Activated CD8-positive, alpha-beta T cell treated with anti-CD3 and anti-CD28 coated beads for 36 hours (primary cell): Measurements from ENCODE around the gene RYR2. TPM values are rescaled to one million over a fixed set of nuclear protein-coding genes. Genes with fewer than 3 reads are reported as not detected.

Source experiments
- ATAC-seq: fragments of 200-7000 bp; cut with Tn5 transposase; one replicate; pipeline ENCODE4 v1.10.0; 2021; ENCODE audit warnings: mild to moderate bottlenecking, moderate library complexity
- CTCF ChIA-PET: fragments of 350-600 bp; sonication (Branson Sonifier 250); formaldehyde crosslinking; loops from one replicate; lab custom pipeline; 2021; ENCODE audit warnings: antibody characterized with exemption; lab: Charles Lee
- POLR2A ChIA-PET: fragments of 350-600 bp; sonication (Branson Sonifier 250); formaldehyde crosslinking; loops from one replicate; lab custom pipeline; 2021; ENCODE audit warnings: antibody characterized with exemption; lab: Charles Lee
- DNase-seq: peaks from one replicate; pipeline ENCODE4 v3.0.0-alpha.2; 2020
- H3K27ac Mint-ChIP-seq: one replicate; pipeline ENCODE4 v1.8.0; 2021; ENCODE audit warnings: mild to moderate bottlenecking, mixed read lengths
- H3K27me3 Mint-ChIP-seq: one replicate; pipeline ENCODE4 v1.8.0; 2021; ENCODE audit warnings: mixed read lengths
- H3K36me3 Mint-ChIP-seq: one replicate; pipeline ENCODE4 v1.8.0; 2021; ENCODE audit warnings: low read depth, mixed read lengths
- H3K4me1 Mint-ChIP-seq: one replicate; pipeline ENCODE4 v1.8.0; 2021; ENCODE audit warnings: low read depth, mixed read lengths
- H3K4me3 Mint-ChIP-seq: one replicate; pipeline ENCODE4 v1.8.0; 2021; ENCODE audit warnings: mild to moderate bottlenecking, moderate library complexity, mixed read lengths
- H3K9me3 Mint-ChIP-seq: one replicate; pipeline ENCODE4 v1.8.0; 2021; ENCODE audit warnings: mixed read lengths
- intact Hi-C: fragments of 100-400 bp; cut with micrococcal nuclease; formaldehyde crosslinking; loops from one replicate; pipeline ENCODE4 v1.10.0; 2022
- total RNA-seq, 2 experiments: library from RNA; stranded (reverse); gene quantifications; one replicate each; pipeline ENCODE4 v1.2.3, GENCODE V29; 2021
- TF ChIP-seq, protein P1 (sequence below): fragments of 200-600 bp; IDR thresholded peaks from one replicate; pipeline ENCODE4 v1.8.0; 2022; ENCODE audit warnings: antibody characterized with exemption, mild to moderate bottlenecking

RYR2 gene
- total RNA-seq, 2 experiments from 2014 or later = 0.02 TPM

DNA sequence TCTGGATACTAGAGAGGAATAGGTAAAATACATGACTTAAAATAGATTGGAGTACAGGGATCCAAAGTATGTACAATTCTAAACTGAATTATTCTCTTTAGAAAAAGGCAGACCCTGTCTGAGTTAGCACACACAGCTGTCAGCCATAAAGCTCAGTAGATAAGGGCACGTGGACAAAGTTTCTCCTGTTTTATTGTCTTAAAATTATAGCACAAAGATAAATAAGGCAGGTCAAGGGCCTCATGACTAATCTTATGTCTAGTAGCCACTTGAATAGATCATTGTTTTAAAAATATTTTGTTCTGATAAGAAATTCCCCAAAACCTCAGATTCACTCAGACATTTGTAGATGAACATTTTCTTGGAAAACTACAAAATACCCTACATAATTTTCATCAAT is 643.6 kb downstream of the RYR2 start:
- Mint-ChIP-seq H3K9me3 (no peaks in the 10 kb centered on the region), H3K4me3 (no peak overlapping the region), H3K27me3 (no peaks in the 10 kb centered on the region), H3K36me3 (no peaks in the 10 kb centered on the region), H3K4me1 (no peaks in the 10 kb centered on the region), H3K27ac (no peak overlapping the region)
- POLR2A ChIA-PET = no interaction called here
- DNase-seq (no peak), ATAC-seq (no peak)
- intact Hi-C loops = no loop called here
- TF ChIP-seq, protein P1, sequence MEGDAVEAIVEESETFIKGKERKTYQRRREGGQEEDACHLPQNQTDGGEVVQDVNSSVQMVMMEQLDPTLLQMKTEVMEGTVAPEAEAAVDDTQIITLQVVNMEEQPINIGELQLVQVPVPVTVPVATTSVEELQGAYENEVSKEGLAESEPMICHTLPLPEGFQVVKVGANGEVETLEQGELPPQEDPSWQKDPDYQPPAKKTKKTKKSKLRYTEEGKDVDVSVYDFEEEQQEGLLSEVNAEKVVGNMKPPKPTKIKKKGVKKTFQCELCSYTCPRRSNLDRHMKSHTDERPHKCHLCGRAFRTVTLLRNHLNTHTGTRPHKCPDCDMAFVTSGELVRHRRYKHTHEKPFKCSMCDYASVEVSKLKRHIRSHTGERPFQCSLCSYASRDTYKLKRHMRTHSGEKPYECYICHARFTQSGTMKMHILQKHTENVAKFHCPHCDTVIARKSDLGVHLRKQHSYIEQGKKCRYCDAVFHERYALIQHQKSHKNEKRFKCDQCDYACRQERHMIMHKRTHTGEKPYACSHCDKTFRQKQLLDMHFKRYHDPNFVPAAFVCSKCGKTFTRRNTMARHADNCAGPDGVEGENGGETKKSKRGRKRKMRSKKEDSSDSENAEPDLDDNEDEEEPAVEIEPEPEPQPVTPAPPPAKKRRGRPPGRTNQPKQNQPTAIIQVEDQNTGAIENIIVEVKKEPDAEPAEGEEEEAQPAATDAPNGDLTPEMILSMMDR = no peak
- CTCF ChIA-PET = no interaction called here

GRCh38 chr1:237687804-237688203 is 645.8 kb downstream of the RYR2 start:
- H3K9me3 Mint-ChIP-seq = no peaks in the 10 kb centered on the region
- no peak overlapping the region for H3K27ac Mint-ChIP-seq
- H3K4me3 Mint-ChIP-seq = no peak overlapping the region
- H3K27me3 Mint-ChIP-seq = no peaks in the 10 kb centered on the region
- H3K36me3 Mint-ChIP-seq = no peaks in the 10 kb centered on the region
- POLR2A ChIA-PET = no interaction called here
- DNase-seq = no peak
- intact Hi-C loops = no loop called here
- TF ChIP-seq, protein P1 = no peak
- CTCF ChIA-PET = no interaction called here
- ATAC-seq = no peak
- no peaks in the 10 kb centered on the region for H3K4me1 Mint-ChIP-seq

DNA sequence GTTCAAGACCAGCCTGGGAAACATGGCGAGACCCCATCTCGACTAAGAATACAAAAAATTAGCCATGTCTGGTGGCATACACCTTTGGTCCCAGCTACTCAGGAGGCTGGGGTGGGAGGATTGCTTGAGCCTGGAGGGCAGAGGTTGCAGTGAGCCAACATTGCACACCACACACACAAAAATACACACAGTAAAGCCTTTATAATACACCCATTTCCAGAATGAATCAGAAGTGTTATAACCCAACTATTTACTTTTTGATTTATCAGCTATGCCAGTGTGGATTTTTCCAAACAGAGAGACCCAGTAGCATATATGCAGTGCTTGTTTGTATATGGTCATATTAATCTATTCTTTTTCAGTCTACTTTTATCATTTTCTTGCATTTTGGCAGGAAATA is 648.7 kb downstream of the RYR2 start:
- Mint-ChIP-seq H3K27ac (no peak overlapping the region), H3K27me3 (no peaks in the 10 kb centered on the region), H3K36me3 (no peaks in the 10 kb centered on the region), H3K4me1 (no peaks in the 10 kb centered on the region), H3K4me3 (no peak overlapping the region), H3K9me3 (no peaks in the 10 kb centered on the region)
- ChIA-PET CTCF (no interaction called here), POLR2A (no interaction called here)
- DNase-seq (no peak), ATAC-seq (no peak)
- intact Hi-C loops = no loop called here
- TF ChIP-seq, protein P1 = no peak

- intact Hi-C loops = no loop called here
- ChIA-PET POLR2A (no interaction called here), CTCF (no interaction called here)
- ATAC-seq (no peak), DNase-seq (no peak)
- no peak overlapping the region for H3K27ac Mint-ChIP-seq
- no peak overlapping the region for H3K4me3 Mint-ChIP-seq
- H3K4me1 Mint-ChIP-seq = no peaks in the 10 kb centered on the region
- no peaks in the 10 kb centered on the region for H3K9me3 Mint-ChIP-seq
- no peaks in the 10 kb centered on the region for H3K36me3 Mint-ChIP-seq
- H3K27me3 Mint-ChIP-seq = no peaks in the 10 kb centered on the region
- TF ChIP-seq, protein P1 = no peak
Observed at GRCh38 chr1:237692255-237692654, 650.3 kb downstream of the RYR2 start.

GRCh38 chr1:237695878-237696277 is 653.9 kb downstream of the RYR2 start:
- no peaks in the 10 kb centered on the region for H3K9me3 Mint-ChIP-seq

More at GRCh38 chr1:237695878-237696277, 653.9 kb downstream of the RYR2 start:
- H3K36me3 Mint-ChIP-seq = no peaks in the 10 kb centered on the region
- H3K27ac Mint-ChIP-seq = no peak overlapping the region
- no peaks in the 10 kb centered on the region for H3K27me3 Mint-ChIP-seq
- no peaks in the 10 kb centered on the region for H3K4me1 Mint-ChIP-seq
- POLR2A ChIA-PET = no interaction called here
- intact Hi-C loops = no loop called here
- TF ChIP-seq, protein P1 = no peak
- CTCF ChIA-PET = no interaction called here
- DNase-seq (no peak), ATAC-seq (no peak)
- no peak overlapping the region for H3K4me3 Mint-ChIP-seq
